Measurements from ENCODE around the gene RASGRP1. TPM values are rescaled to one million over a fixed set of nuclear protein-coding genes. Genes with fewer than 3 reads are reported as not detected.
A peak's percentile ranks its signal among the peaks of the same experiment; 100 is the strongest.

Gene RASGRP1
- total and polyA plus RNA-seq, 10 of the 15 experiments (the other 5 are each of a cell fraction or from before 2014, with no cell fraction given): 5.6 to 234 (median 20.9) TPM

- ChIA-PET CTCF (interaction anchor here (0.6 to 5.9 kb wide), 9 partner anchors 9 to 183 kb away, joined by 3 to 35 read pairs (median 4); partner anchors contain the start of gene RASGRP1), RAD21 (ENCODE audit: unreplicated experiment) (interaction anchor here (0.8 to 1.8 kb wide), 4 partner anchors 44 to 184 kb away, joined by 3 to 4 read pairs (median 3); no protein-coding TSS in a partner anchor), SMC1A (ENCODE audit: uncharacterized antibody, unreplicated experiment) (interaction anchor here (0.7 to 17.5 kb wide), 12 partner anchors 9 to 180 kb away, joined by 3 to 208 read pairs (median 4); no protein-coding TSS in a partner anchor), POLR2A (interaction anchor here (1.3 to 1.7 kb wide), 2 partner anchors 10 to 167 kb away, joined by 4 to 8 read pairs; no protein-coding TSS in a partner anchor)
- no peak for FAIRE-seq
- H3K4me2 ChIP-seq (ENCODE audit: control insufficient read depth, insufficient read depth): no peak overlapping the region
- TF ChIP-seq BCLAF1 (IDR thresholded peaks at IDR 0.05) (no peak), POLR2AphosphoS5 (IDR thresholded peaks at IDR 0.05; ENCODE audit: low read length) (peak; percentile 20; the same call in 1 of the 2 replicates), TCF12 (IDR thresholded peaks at IDR 0.05; ENCODE audit: low read depth, low read length) (no peak)
- H3K79me2 ChIP-seq (ENCODE audit: control insufficient read depth, insufficient read depth, low read length): no peaks in the 10 kb centered on the region
- peaks cover 15 to 19% of the 10 kb centered on the region in 2 experiments; a peak in 3 of 4 replicates for H3K36me3 ChIP-seq (ENCODE audit: control insufficient read depth in 2 of 2, insufficient read depth in 2 of 2, low read length in 1 of 2)
- no peak overlapping the region for H3K4me3 ChIP-seq
- intact Hi-C loops (cut with micrococcal nuclease; ENCODE audit: unreplicated experiment) (loop anchor here (5.0 kb wide), 2 partner anchors 35 to 65 kb away; no protein-coding TSS in a partner anchor), in situ Hi-C loops (cut with MboI) (no loop called here)
- H3K9ac ChIP-seq (ENCODE audit: control insufficient read depth, insufficient read depth, low read length): no peak overlapping the region
- no peak for DNase-seq (ENCODE audit: low read depth, low spot score)
- no peaks in the 10 kb centered on the region for H4K20me1 ChIP-seq (ENCODE audit: control insufficient read depth, insufficient read depth)
- no TSS peak for BruUV-seq (replicated peaks)
- H3K27me3 ChIP-seq (replicated peaks in 1 of 2; ENCODE audit: control insufficient read depth in 2 of 2, insufficient read depth in 2 of 2, low read length in 1 of 2): no peaks in the 10 kb centered on the region
- no peak overlapping the region for H2AFZ ChIP-seq (ENCODE audit: control insufficient read depth, low read depth, low read length)
- peaks cover 11% of the 10 kb centered on the region for H3K4me1 ChIP-seq (ENCODE audit: control insufficient read depth, insufficient read depth, low read length)
- H3K9me3 ChIP-seq (replicated peaks; ENCODE audit: control insufficient read depth, insufficient read depth, low read length): no peaks in the 10 kb centered on the region
- no peak overlapping the region for H3K27ac ChIP-seq (ENCODE audit: control insufficient read depth, insufficient read depth)
- WGBS (ENCODE audit: insufficient coverage, insufficient replicate concordance, low lambda C conversion rate, missing lambda C conversion rate): 98% methylated on average over 7 of the region's 7 CpGs
- ATAC-seq: no peak
Measured at GRCh38 chr15:38507570-38507969, 57.0 kb downstream of the RASGRP1 start.

Data from GM12878 (cell line).